ENCODE results near the gene RSPO3. TPM values are rescaled to one million over a fixed set of nuclear protein-coding genes. Genes with fewer than 3 reads are reported as not detected.

Gene RSPO3
- total and polyA plus RNA-seq, 4 donors: 1.4 to 3.5 (median 1.6) TPM

DNA sequence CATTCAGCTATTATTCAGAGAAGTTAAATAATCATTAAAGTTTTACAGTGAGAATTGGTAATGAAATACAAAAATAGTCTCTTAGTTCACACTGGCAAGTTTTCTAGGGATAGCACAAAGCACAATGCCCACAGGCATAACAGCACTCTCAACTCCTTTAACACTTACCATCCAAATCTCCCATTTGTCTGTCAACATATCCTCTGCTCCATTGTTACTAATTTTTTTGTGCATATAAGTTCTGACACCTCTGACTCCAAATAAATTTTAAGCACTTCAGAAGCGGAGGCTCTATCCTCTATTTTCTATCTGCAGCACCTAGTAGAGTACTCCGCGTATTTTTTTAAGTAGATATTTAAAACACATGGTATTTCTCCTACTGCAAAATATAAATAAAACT lies 15.6 kb upstream of the RSPO3 start:
- H3K4me3 ChIP-seq (ENCODE audit: low read depth in 1 of 3, low read length in 3 of 3): no peak overlapping the region
- no peak overlapping the region for H3K9ac ChIP-seq (ENCODE audit: low read depth in 1 of 2, low read length in 2 of 2)
- H3K27ac ChIP-seq (ENCODE audit: low read depth in 1 of 2, low read length in 2 of 2): no peak overlapping the region
- no peaks in the 10 kb centered on the region for H3K36me3 ChIP-seq (ENCODE audit: control insufficient read depth in 4 of 4, insufficient read depth in 3 of 4, low read depth in 1 of 4, low read length in 3 of 4)
- no peaks in the 10 kb centered on the region for H3K27me3 ChIP-seq (ENCODE audit: control insufficient read depth in 4 of 4, insufficient read depth in 4 of 4, low read length in 3 of 4)
- DNase-seq (ENCODE audit: low spot score): no peak
- no peaks in the 10 kb centered on the region for H3K9me3 ChIP-seq (ENCODE audit: control insufficient read depth in 4 of 4, low read length in 3 of 4)
- 90% methylated on average over 3 of the region's 3 CpGs for WGBS
- H3K4me1 ChIP-seq (ENCODE audit: control insufficient read depth in 4 of 4, insufficient read depth in 4 of 4, low read length in 3 of 4): no peaks in the 10 kb centered on the region
- TF ChIP-seq, protein P1, sequence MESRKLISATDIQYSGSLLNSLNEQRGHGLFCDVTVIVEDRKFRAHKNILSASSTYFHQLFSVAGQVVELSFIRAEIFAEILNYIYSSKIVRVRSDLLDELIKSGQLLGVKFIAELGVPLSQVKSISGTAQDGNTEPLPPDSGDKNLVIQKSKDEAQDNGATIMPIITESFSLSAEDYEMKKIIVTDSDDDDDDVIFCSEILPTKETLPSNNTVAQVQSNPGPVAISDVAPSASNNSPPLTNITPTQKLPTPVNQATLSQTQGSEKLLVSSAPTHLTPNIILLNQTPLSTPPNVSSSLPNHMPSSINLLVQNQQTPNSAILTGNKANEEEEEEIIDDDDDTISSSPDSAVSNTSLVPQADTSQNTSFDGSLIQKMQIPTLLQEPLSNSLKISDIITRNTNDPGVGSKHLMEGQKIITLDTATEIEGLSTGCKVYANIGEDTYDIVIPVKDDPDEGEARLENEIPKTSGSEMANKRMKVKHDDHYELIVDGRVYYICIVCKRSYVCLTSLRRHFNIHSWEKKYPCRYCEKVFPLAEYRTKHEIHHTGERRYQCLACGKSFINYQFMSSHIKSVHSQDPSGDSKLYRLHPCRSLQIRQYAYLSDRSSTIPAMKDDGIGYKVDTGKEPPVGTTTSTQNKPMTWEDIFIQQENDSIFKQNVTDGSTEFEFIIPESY (IDR thresholded peaks at IDR 0.05): no peak
- TF ChIP-seq CTCF (IDR thresholded peaks at IDR 0.05; ENCODE audit: low read depth, low read length, missing input control): no peak
- TF ChIP-seq GABPA (IDR thresholded peaks at IDR 0.05 in 1 of 2, conservative IDR thresholded peaks at IDR 0.05 in 1 of 2): no peak
- no peak for TF ChIP-seq FOXA2 (IDR thresholded peaks at IDR 0.05)
- TF ChIP-seq NR2F2 (IDR thresholded peaks at IDR 0.05): no peak
- TF ChIP-seq, protein P2, sequence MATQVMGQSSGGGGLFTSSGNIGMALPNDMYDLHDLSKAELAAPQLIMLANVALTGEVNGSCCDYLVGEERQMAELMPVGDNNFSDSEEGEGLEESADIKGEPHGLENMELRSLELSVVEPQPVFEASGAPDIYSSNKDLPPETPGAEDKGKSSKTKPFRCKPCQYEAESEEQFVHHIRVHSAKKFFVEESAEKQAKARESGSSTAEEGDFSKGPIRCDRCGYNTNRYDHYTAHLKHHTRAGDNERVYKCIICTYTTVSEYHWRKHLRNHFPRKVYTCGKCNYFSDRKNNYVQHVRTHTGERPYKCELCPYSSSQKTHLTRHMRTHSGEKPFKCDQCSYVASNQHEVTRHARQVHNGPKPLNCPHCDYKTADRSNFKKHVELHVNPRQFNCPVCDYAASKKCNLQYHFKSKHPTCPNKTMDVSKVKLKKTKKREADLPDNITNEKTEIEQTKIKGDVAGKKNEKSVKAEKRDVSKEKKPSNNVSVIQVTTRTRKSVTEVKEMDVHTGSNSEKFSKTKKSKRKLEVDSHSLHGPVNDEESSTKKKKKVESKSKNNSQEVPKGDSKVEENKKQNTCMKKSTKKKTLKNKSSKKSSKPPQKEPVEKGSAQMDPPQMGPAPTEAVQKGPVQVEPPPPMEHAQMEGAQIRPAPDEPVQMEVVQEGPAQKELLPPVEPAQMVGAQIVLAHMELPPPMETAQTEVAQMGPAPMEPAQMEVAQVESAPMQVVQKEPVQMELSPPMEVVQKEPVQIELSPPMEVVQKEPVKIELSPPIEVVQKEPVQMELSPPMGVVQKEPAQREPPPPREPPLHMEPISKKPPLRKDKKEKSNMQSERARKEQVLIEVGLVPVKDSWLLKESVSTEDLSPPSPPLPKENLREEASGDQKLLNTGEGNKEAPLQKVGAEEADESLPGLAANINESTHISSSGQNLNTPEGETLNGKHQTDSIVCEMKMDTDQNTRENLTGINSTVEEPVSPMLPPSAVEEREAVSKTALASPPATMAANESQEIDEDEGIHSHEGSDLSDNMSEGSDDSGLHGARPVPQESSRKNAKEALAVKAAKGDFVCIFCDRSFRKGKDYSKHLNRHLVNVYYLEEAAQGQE (IDR thresholded peaks at IDR 0.05): no peak
- TF ChIP-seq HNF4A (conservative IDR thresholded peaks at IDR 0.05): no peak
- no peak for TF ChIP-seq SP1 (IDR thresholded peaks at IDR 0.05)

DNA sequence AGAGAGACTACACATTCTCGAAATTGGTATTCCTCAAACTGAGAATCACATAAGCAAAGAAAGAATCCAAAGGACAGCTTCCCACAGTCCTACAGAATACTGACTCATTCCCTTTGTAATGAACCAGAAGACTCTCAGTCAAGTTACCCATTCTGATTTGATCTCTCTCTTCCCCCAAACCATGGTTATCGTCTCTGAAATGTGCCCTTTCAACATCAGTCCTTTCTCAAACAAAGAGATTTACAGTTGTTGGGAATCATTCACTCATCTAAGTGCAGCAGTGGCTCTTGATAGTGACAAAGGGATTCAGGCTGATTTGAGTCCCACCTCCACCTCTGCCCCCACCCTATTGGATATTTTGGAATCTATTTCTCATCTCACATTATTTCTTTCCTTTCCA lies 15.0 kb upstream of the RSPO3 start:
- no peaks in the 10 kb centered on the region for H3K9me3 ChIP-seq (ENCODE audit: control insufficient read depth in 4 of 4, low read length in 3 of 4)
- H3K27me3 ChIP-seq (ENCODE audit: control insufficient read depth in 4 of 4, insufficient read depth in 4 of 4, low read length in 3 of 4): no peaks in the 10 kb centered on the region
- no peaks in the 10 kb centered on the region for H3K4me1 ChIP-seq (ENCODE audit: control insufficient read depth in 4 of 4, insufficient read depth in 4 of 4, low read length in 3 of 4)
- whole genome bisulfite sequencing: 35% methylated on average over 2 of the region's 2 CpGs
- H3K36me3 ChIP-seq (ENCODE audit: control insufficient read depth in 4 of 4, insufficient read depth in 3 of 4, low read depth in 1 of 4, low read length in 3 of 4): no peaks in the 10 kb centered on the region
- no peak overlapping the region for H3K4me3 ChIP-seq (ENCODE audit: low read depth in 1 of 3, low read length in 3 of 3)
- no peak overlapping the region for H3K27ac ChIP-seq (ENCODE audit: low read depth in 1 of 2, low read length in 2 of 2)
- no peak overlapping the region for H3K9ac ChIP-seq (ENCODE audit: low read depth in 1 of 2, low read length in 2 of 2)
- no peak for DNase-seq (ENCODE audit: low spot score)
- TF ChIP-seq GABPA (IDR thresholded peaks at IDR 0.05 in 1 of 2, conservative IDR thresholded peaks at IDR 0.05 in 1 of 2): no peak
- TF ChIP-seq HNF4A (conservative IDR thresholded peaks at IDR 0.05): no peak
- no peak for TF ChIP-seq NR2F2 (IDR thresholded peaks at IDR 0.05)
- no peak for TF ChIP-seq HNF4G (IDR thresholded peaks at IDR 0.05)
- TF ChIP-seq YY1 (IDR thresholded peaks at IDR 0.05): no peak
- no peak for TF ChIP-seq TAF1 (conservative IDR thresholded peaks at IDR 0.05)
- TF ChIP-seq EGR1 (IDR thresholded peaks at IDR 0.05; ENCODE audit: low read depth in 2 of 2): no peak
- no peak for TF ChIP-seq ATF3 (IDR thresholded peaks at IDR 0.05)
- no peak for TF ChIP-seq RAD21 (IDR thresholded peaks at IDR 0.05)
- TF ChIP-seq MAX (IDR thresholded peaks at IDR 0.05): no peak
- TF ChIP-seq, protein P1 (IDR thresholded peaks at IDR 0.05): no peak
- TF ChIP-seq SP1 (IDR thresholded peaks at IDR 0.05): no peak
- no peak for TF ChIP-seq CTCF (IDR thresholded peaks at IDR 0.05; ENCODE audit: low read depth, low read length, missing input control)
- TF ChIP-seq FOXA1 (IDR thresholded peaks at IDR 0.05): no peak
- no peak for TF ChIP-seq FOXA2 (IDR thresholded peaks at IDR 0.05)
- TF ChIP-seq JUND (IDR thresholded peaks at IDR 0.05): no peak
